ENCODE results near the gene FUZ. TPM values are rescaled to one million over a fixed set of nuclear protein-coding genes. Genes with fewer than 3 reads are reported as not detected.

FUZ gene
- total and polyA plus RNA-seq, 2 donors (not counting 1 experiment from before 2014, with no cell fraction given), result 30.2 to 31.5 TPM

DNA sequence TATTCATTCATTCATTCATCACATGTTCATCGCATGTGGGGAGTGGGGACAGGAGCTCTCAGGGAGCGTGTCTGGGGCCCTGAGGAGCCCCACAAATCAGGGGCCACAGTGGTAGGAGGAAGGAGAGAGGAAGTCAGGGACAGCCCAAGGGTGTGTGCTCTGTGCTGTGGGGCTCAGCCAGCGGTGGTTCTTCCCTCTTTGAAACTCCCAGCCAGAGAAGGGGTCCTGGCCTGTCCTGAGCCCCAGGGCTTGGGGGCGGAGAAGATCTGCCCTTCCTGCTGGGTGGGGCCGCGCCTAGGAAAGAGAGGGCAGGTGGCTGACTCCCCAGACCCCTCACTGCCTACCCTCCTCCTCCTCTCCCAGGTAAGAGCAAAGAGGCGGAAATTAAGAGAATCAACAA lies 31.7 kb downstream of the FUZ start:
- Mint-ChIP-seq H3K4me1 (peaks cover 23% of the 10 kb centered on the region), H3K27ac (peak overlapping the region; percentile 85), H3K9me3 (ENCODE audit: insufficient read depth) (no peaks in the 10 kb centered on the region), H3K27me3 (no peaks in the 10 kb centered on the region), H3K4me3 (no peak overlapping the region)
- CTCF ChIA-PET, result no interaction called here
- Histone ChIP-seq H3K4me1 (ENCODE audit: control insufficient read depth in 2 of 2, insufficient read depth in 2 of 2, low read length in 2 of 2) (peaks cover 17 to 25% of the 10 kb centered on the region in 2 donors), H3K4me3 (ENCODE audit: control extremely low read depth in 1 of 5, extremely low read depth in 1 of 5, insufficient read depth in 1 of 5, low read depth in 2 of 5, low read length in 4 of 5) (no peak overlapping the region), H3K9ac (ENCODE audit: low read length) (no peak overlapping the region), H3K36me3 (replicated peaks in 1 of 2; ENCODE audit: control extremely low read depth in 1 of 2, control insufficient read depth in 1 of 2, extremely low read depth in 1 of 2, insufficient read depth in 2 of 2, low read length in 1 of 2) (peaks cover 8 to 31% of the 10 kb centered on the region in 2 experiments), H3K27me3 (replicated peaks in 1 of 4; ENCODE audit: control extremely low read depth in 1 of 4, control insufficient read depth in 3 of 4, insufficient read depth in 4 of 4, low read length in 3 of 4) (no peaks in the 10 kb centered on the region), H2AFZ (ENCODE audit: insufficient read depth, low read depth, low read length, poor library complexity, severe bottlenecking) (no peak overlapping the region), H3K4me2 (replicated peaks; ENCODE audit: low read depth, low read length, poor library complexity, severe bottlenecking) (no peak overlapping the region), H3K9me3 (ENCODE audit: control extremely low read depth in 1 of 3, control insufficient read depth in 2 of 3, insufficient read depth in 1 of 3, low read length in 2 of 3) (no peaks in the 10 kb centered on the region), H3K27ac (ENCODE audit: low read length in 2 of 2) (peak overlapping the region in 1 of 2 donors; percentile 34), H3K79me2 (ENCODE audit: control insufficient read depth, insufficient read depth, low read length) (peaks cover 37% of the 10 kb centered on the region), H4K20me1 (ENCODE audit: control insufficient read depth, insufficient read depth, low read length, poor library complexity, severe bottlenecking) (peaks cover 6% of the 10 kb centered on the region)
- no peak for ATAC-seq (ENCODE audit: low read depth)
- intact Hi-C loops (cut with micrococcal nuclease), result no loop called here
- TF ChIP-seq EZH2 (IDR thresholded peaks at IDR 0.05; ENCODE audit: borderline replicate concordance, insufficient read depth, low read depth, low read length, poor library complexity, severe bottlenecking), result no peak
- TF ChIP-seq, protein P1, sequence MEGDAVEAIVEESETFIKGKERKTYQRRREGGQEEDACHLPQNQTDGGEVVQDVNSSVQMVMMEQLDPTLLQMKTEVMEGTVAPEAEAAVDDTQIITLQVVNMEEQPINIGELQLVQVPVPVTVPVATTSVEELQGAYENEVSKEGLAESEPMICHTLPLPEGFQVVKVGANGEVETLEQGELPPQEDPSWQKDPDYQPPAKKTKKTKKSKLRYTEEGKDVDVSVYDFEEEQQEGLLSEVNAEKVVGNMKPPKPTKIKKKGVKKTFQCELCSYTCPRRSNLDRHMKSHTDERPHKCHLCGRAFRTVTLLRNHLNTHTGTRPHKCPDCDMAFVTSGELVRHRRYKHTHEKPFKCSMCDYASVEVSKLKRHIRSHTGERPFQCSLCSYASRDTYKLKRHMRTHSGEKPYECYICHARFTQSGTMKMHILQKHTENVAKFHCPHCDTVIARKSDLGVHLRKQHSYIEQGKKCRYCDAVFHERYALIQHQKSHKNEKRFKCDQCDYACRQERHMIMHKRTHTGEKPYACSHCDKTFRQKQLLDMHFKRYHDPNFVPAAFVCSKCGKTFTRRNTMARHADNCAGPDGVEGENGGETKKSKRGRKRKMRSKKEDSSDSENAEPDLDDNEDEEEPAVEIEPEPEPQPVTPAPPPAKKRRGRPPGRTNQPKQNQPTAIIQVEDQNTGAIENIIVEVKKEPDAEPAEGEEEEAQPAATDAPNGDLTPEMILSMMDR (IDR thresholded peaks at IDR 0.05), result no peak
- DNase-seq, result no peak
- POLR2A ChIA-PET, result no interaction called here
- WGBS (ENCODE audit: insufficient coverage), result 63% methylated on average over 2 of the region's 7 CpGs

DNA sequence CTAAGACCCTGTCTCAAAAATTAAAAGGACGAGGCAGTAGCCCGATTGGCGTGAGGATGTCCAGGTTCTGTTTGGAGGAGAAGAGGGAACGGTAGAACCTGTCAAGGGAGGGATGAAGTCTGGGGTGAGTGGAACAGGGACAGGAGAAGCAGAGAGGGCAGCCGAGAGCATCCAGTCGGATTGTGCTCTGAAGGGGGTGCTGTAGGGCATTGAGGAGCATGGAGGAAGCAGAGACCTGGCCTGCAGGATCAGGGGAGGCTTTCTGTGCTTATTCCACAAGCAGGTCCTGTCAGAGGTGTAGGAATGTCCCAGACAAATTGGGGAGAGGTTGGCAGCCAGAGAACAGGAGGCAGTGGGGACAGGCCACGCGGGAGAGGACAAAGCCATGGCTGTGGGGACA lies 32.2 kb downstream of the FUZ start:
- H3K27me3 Mint-ChIP-seq, result no peaks in the 10 kb centered on the region
- H4K20me1 ChIP-seq (ENCODE audit: control insufficient read depth, insufficient read depth, low read length, poor library complexity, severe bottlenecking), result peaks cover 12% of the 10 kb centered on the region
- peaks cover 43% of the 10 kb centered on the region for H3K79me2 ChIP-seq (ENCODE audit: control insufficient read depth, insufficient read depth, low read length)
- TF ChIP-seq EZH2 (IDR thresholded peaks at IDR 0.05; ENCODE audit: borderline replicate concordance, insufficient read depth, low read depth, low read length, poor library complexity, severe bottlenecking), result no peak
- TF ChIP-seq, protein P1 (IDR thresholded peaks at IDR 0.05), result no peak
- H3K27ac ChIP-seq (ENCODE audit: low read length in 2 of 2), result peak overlapping the region; percentile 52 to 64
- peak overlapping the region; percentile 29 for H3K4me2 ChIP-seq (replicated peaks; ENCODE audit: low read depth, low read length, poor library complexity, severe bottlenecking)
- H3K4me3 ChIP-seq (ENCODE audit: control extremely low read depth in 1 of 5, extremely low read depth in 1 of 5, insufficient read depth in 1 of 5, low read depth in 2 of 5, low read length in 4 of 5), result no peak overlapping the region
- ATAC-seq (ENCODE audit: low read depth), result no peak
- H3K9me3 ChIP-seq (ENCODE audit: control extremely low read depth in 1 of 3, control insufficient read depth in 2 of 3, insufficient read depth in 1 of 3, low read length in 2 of 3), result no peaks in the 10 kb centered on the region
- H3K4me3 Mint-ChIP-seq, result peak overlapping the region; percentile 42
- DNase-seq, result no peak
- no peaks in the 10 kb centered on the region for H3K27me3 ChIP-seq (replicated peaks in 1 of 4; ENCODE audit: control extremely low read depth in 1 of 4, control insufficient read depth in 3 of 4, insufficient read depth in 4 of 4, low read length in 3 of 4)
- peak overlapping the region; percentile 85 for H3K27ac Mint-ChIP-seq
- POLR2A ChIA-PET, result interaction anchor here (1.2 kb wide), 1 partner anchor 103 kb away, joined by 3 read pairs; no protein-coding TSS in a partner anchor
- H3K9me3 Mint-ChIP-seq (ENCODE audit: insufficient read depth), result no peaks in the 10 kb centered on the region
- H3K36me3 ChIP-seq (replicated peaks in 1 of 2; ENCODE audit: control extremely low read depth in 1 of 2, control insufficient read depth in 1 of 2, extremely low read depth in 1 of 2, insufficient read depth in 2 of 2, low read length in 1 of 2), result peaks cover 7 to 32% of the 10 kb centered on the region in 2 experiments
- peaks cover 23% of the 10 kb centered on the region for H3K4me1 Mint-ChIP-seq
- CTCF ChIA-PET, result no interaction called here
- H3K4me1 ChIP-seq (ENCODE audit: control insufficient read depth in 2 of 2, insufficient read depth in 2 of 2, low read length in 2 of 2), result peaks cover 17 to 25% of the 10 kb centered on the region in 2 donors
- no peak overlapping the region for H2AFZ ChIP-seq (ENCODE audit: insufficient read depth, low read depth, low read length, poor library complexity, severe bottlenecking)
- no peak overlapping the region for H3K9ac ChIP-seq (ENCODE audit: low read length)
- WGBS (ENCODE audit: insufficient coverage), result 95% methylated on average over 8 of the region's 8 CpGs
- intact Hi-C loops (cut with micrococcal nuclease), result no loop called here
